ENCODE data around the gene NECTIN4. TPM values are rescaled to one million over a fixed set of nuclear protein-coding genes. Genes with fewer than 3 reads are reported as not detected.

NECTIN4 gene
- total and polyA plus RNA-seq, 2 of the 13 experiments (the other 11 are each of a cell fraction or from before 2014, with no cell fraction given): 5.9 to 12.4 TPM

GRCh38 chr1:161098210-161099068 lies 9.1 kb upstream of the NECTIN4 start, which contains the start of gene KLHDC9 (continued):
- TF ChIP-seq RFXANK (CRISPR knock-in tag; IDR thresholded peaks at IDR 0.05): 0 out of 2 replicates have a peak, but pooled peaks have one; percentile 55
- TF ChIP-seq MLLT10 (CRISPR knock-in tag; IDR thresholded peaks at IDR 0.05): no peak
- TF ChIP-seq ZBTB1 (CRISPR knock-in tag; IDR thresholded peaks at IDR 0.05; ENCODE audit: borderline replicate concordance): no peak
- peak; percentile 81; the same call in 1 of the 2 replicates for TF ChIP-seq KDM2A (CRISPR knock-in tag; IDR thresholded peaks at IDR 0.05; ENCODE audit: borderline replicate concordance, low read depth)
- TF ChIP-seq ZNF563 (CRISPR knock-in tag; IDR thresholded peaks at IDR 0.05): 0 out of 2 replicates have a peak, but pooled peaks have one; percentile 19
- TF ChIP-seq GABPB1 (CRISPR knock-in tag; IDR thresholded peaks at IDR 0.05): 0 out of 2 replicates have a peak, but pooled peaks have one; percentile 47
- peak; percentile 47; the same call in 1 of the 2 replicates for TF ChIP-seq RBFOX2 (IDR thresholded peaks at IDR 0.05; ENCODE audit: low read depth, low read length)
- TF ChIP-seq SRSF9 (IDR thresholded peaks at IDR 0.05; ENCODE audit: borderline replicate concordance, insufficient read depth, low read depth, low read length, poor library complexity, severe bottlenecking): no peak
- TF ChIP-seq SP1 (IDR thresholded peaks at IDR 0.05): no peak
- peak; percentile 34; the same call in 1 of the 2 replicates for TF ChIP-seq SP1 (CRISPR knock-in tag; IDR thresholded peaks at IDR 0.05)
- TF ChIP-seq DRAP1 (CRISPR knock-in tag; IDR thresholded peaks at IDR 0.05): 0 out of 2 replicates have a peak, but pooled peaks have one; percentile 13
- TF ChIP-seq ZNF136 (CRISPR knock-in tag; IDR thresholded peaks at IDR 0.05; ENCODE audit: low read depth): 0 out of 2 replicates have a peak, but pooled peaks have one; percentile 24
- no peak for TF ChIP-seq ERF (CRISPR knock-in tag; IDR thresholded peaks at IDR 0.05)
- TF ChIP-seq RFX1 (IDR thresholded peaks at IDR 0.05): peak; percentile 91
- TF ChIP-seq ZNF564 (CRISPR knock-in tag; IDR thresholded peaks at IDR 0.05): 0 out of 2 replicates have a peak, but pooled peaks have one; percentile 29
- TF ChIP-seq TBP (CRISPR knock-in tag; IDR thresholded peaks at IDR 0.05): no peak
- TF ChIP-seq SCMH1 (CRISPR knock-in tag; IDR thresholded peaks at IDR 0.05; ENCODE audit: borderline replicate concordance): no peak
- no peak for TF ChIP-seq KDM1A (CRISPR knock-in tag; IDR thresholded peaks at IDR 0.05)
- TF ChIP-seq ZNF253 (CRISPR knock-in tag; IDR thresholded peaks at IDR 0.05; ENCODE audit: borderline replicate concordance): peak; percentile 65; the same call in 1 of the 2 replicates
- no peak for TF ChIP-seq ETS1 (CRISPR knock-in tag; IDR thresholded peaks at IDR 0.05)
- TF ChIP-seq HINFP (CRISPR knock-in tag; IDR thresholded peaks at IDR 0.05; ENCODE audit: low read depth): peak; percentile 54; the same call in 1 of the 2 replicates
- no peak for TF ChIP-seq ATF7-NPFF (CRISPR knock-in tag; IDR thresholded peaks at IDR 0.05; ENCODE audit: low read depth)
- TF ChIP-seq HIVEP1 (CRISPR knock-in tag; IDR thresholded peaks at IDR 0.05): peak; percentile 99
- 0 out of 2 replicates have a peak, but pooled peaks have one; percentile 23 for TF ChIP-seq ZNF768 (CRISPR knock-in tag; IDR thresholded peaks at IDR 0.05)

Data from HepG2 (cell line).